HFFc6 (cell line): ENCODE data around the gene SLC7A4. TPM values are rescaled to one million over a fixed set of nuclear protein-coding genes. Genes with fewer than 3 reads are reported as not detected.

Source experiments
- DNase-seq: peaks from one replicate; pipeline ENCODE4 v3.0.0-alpha.2; 2018
- H3K27ac Mint-ChIP-seq: 2 replicates; pipeline ENCODE4 v1.8.0; 2020; ENCODE audit warnings: mild to moderate bottlenecking, mixed read lengths
- H3K27me3 Mint-ChIP-seq: 2 replicates; pipeline ENCODE4 v1.8.0; 2021; ENCODE audit warnings: mild to moderate bottlenecking, moderate library complexity, mixed read lengths; ENCODE audit not compliant: insufficient read depth
- H3K36me3 Mint-ChIP-seq: 2 replicates; pipeline ENCODE4 v1.8.0; 2021; ENCODE audit warnings: low read depth, mixed read lengths
- H3K4me1 Mint-ChIP-seq: 2 replicates; pipeline ENCODE4 v1.8.0; 2020; ENCODE audit warnings: low read depth, mixed read lengths
- H3K4me3 Mint-ChIP-seq: 2 replicates; pipeline ENCODE4 v1.8.0; 2020; ENCODE audit warnings: mild to moderate bottlenecking, moderate library complexity, mixed read lengths
- H3K9me3 Mint-ChIP-seq: 2 replicates; pipeline ENCODE4 v1.8.0; 2020; ENCODE audit warnings: mild to moderate bottlenecking, mixed read lengths
- total RNA-seq, 6 experiments: library from RNA; stranded (reverse); fragmentation: NEBNext Ultra II Directional; extraction: Animal tissue kit (Norgen Biotek cat#: 25700); gene quantifications; 2 replicates in 1 of 6; 3 replicates in 5 of 6; pipeline ENCODE4 v1.2.3, GENCODE V29; 2021
- TF ChIP-seq, protein P1 (sequence below): fragments of 200-600 bp; sonication (generic); IDR thresholded peaks from 2 replicates; pipeline ENCODE4 v1.5.0; 2021; ENCODE audit warnings: antibody characterized with exemption, mild to moderate bottlenecking

Gene SLC7A4
- total RNA-seq, 6 experiments from 2014 or later = 0.07 TPM; not detected in 5

DNA sequence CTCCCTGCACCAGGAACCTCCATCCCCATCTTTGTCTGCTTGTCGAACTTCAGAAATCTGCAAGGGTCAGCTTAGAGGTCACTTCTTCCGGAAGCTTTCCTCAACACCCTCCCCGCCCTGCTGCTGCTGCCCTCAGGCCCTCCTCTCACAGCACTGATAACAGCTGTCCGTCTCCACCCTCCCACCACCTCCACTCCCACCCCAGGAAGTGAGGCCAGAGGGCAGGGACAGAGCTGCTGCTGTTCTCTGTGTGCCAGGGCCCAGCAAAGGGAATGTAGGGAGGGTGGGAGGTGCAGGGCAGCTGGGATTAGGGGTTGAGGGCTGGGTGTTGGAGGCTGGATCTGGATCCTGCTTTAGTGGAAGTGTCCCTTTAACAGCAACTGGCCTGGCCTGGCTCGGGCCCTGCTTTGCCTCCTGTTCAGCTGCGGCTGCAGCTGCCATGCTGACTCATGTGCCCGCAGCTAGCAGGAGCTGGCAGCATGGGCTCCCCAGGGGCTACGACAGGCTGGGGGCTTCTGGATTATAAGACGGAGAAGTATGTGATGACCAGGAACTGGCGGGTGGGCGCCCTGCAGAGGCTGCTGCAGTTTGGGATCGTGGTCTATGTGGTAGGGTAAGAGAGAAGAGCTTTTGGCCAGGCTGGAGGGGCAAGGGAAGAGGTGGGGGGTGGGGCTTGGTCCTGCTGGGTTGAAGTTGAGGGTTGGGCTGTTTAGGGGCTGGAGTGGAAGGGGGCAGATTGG, 17.5 kb downstream of the SLC7A4 start, which contains the start of gene P2RX6:
Gene P2RX6 (plus strand): TSS at position 440 of the 740 bp plus-strand sequence. CDS start 10 bp downstream, at position 450.
- H3K27me3 Mint-ChIP-seq = peaks cover 7% of the 10 kb centered on the region
- DNase-seq = peak; percentile 47
- TF ChIP-seq, protein P1, sequence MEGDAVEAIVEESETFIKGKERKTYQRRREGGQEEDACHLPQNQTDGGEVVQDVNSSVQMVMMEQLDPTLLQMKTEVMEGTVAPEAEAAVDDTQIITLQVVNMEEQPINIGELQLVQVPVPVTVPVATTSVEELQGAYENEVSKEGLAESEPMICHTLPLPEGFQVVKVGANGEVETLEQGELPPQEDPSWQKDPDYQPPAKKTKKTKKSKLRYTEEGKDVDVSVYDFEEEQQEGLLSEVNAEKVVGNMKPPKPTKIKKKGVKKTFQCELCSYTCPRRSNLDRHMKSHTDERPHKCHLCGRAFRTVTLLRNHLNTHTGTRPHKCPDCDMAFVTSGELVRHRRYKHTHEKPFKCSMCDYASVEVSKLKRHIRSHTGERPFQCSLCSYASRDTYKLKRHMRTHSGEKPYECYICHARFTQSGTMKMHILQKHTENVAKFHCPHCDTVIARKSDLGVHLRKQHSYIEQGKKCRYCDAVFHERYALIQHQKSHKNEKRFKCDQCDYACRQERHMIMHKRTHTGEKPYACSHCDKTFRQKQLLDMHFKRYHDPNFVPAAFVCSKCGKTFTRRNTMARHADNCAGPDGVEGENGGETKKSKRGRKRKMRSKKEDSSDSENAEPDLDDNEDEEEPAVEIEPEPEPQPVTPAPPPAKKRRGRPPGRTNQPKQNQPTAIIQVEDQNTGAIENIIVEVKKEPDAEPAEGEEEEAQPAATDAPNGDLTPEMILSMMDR = no peak

DNA sequence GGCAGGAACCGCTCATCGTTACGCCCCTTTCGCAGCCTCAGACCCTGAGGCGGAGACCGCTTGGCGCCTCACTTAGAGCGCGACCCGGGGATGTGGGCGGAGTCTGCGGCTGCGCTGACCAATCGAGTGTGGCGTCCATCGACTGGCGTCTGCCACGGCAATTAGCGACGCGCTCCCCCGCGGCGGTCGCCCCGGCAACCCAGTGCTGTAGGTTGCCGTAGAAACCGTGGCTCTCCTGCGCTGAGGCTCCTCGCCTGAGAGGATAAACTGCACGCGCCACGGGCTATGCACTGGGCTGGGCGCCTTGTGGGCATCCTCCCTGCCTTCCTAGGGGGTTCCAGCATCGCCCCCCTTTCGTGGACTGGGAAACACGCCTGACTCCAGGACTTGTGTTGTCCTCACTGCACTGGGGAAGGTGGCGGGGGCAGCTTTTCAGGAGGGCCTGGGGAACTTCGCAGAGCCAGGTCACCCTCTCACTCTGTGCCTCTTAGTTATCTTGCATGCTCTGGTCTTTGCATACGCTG, 18.1 kb downstream of the SLC7A4 start:
- Mint-ChIP-seq H3K4me3 (peak overlapping the region; percentile 92), H3K36me3 (no peaks in the 10 kb centered on the region), H3K4me1 (peaks cover 28% of the 10 kb centered on the region), H3K27me3 (peaks cover 5% of the 10 kb centered on the region), H3K27ac (peak overlapping the region; percentile 95), H3K9me3 (no peaks in the 10 kb centered on the region)
- DNase-seq = peak; percentile 91
- TF ChIP-seq, protein P1 = no peak

More for the DNA sequence above, 17.5 kb downstream of the SLC7A4 start, which contains the start of gene P2RX6:
- Mint-ChIP-seq H3K4me1 (peaks cover 28% of the 10 kb centered on the region), H3K36me3 (no peaks in the 10 kb centered on the region), H3K27ac (peak within 1 kb of the TSS; percentile 95), H3K9me3 (no peaks in the 10 kb centered on the region), H3K4me3 (peak within 1 kb of the TSS; percentile 92)

DNA sequence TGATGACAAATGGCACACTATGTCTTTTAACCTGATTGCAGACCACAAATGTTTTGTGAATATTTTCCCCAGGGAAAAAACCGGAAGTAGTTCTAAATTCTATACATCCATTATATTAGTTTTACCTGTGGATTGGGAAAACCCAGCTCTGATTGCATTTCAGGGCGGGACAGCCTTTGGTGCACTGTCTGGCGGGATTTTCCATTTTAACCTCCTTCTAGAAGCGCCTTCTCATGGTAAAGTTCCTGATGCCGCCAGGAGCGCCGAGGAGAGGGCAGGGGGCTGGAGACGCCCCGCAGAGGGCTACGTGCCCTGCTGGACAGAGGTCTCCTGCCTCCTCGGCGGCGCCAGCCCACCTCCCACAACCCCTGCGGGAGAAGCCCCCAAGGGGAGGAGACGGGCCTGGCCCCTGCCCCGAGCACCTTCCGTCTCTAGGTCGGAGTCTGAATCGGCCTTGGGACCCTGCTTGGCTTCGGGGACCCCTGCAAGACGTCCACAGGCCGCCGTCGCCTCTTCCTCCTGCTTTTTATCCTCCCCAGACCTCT, 18.6 kb downstream of the SLC7A4 start:
- Mint-ChIP-seq H3K4me1 (peaks cover 28% of the 10 kb centered on the region), H3K27ac (peak overlapping the region; percentile 95), H3K9me3 (no peaks in the 10 kb centered on the region), H3K27me3 (no peaks in the 10 kb centered on the region; the same call in 1 of the 2 replicates), H3K36me3 (no peaks in the 10 kb centered on the region), H3K4me3 (peak overlapping the region; percentile 92)
- TF ChIP-seq, protein P1 = no peak
- DNase-seq = no peak

DNA sequence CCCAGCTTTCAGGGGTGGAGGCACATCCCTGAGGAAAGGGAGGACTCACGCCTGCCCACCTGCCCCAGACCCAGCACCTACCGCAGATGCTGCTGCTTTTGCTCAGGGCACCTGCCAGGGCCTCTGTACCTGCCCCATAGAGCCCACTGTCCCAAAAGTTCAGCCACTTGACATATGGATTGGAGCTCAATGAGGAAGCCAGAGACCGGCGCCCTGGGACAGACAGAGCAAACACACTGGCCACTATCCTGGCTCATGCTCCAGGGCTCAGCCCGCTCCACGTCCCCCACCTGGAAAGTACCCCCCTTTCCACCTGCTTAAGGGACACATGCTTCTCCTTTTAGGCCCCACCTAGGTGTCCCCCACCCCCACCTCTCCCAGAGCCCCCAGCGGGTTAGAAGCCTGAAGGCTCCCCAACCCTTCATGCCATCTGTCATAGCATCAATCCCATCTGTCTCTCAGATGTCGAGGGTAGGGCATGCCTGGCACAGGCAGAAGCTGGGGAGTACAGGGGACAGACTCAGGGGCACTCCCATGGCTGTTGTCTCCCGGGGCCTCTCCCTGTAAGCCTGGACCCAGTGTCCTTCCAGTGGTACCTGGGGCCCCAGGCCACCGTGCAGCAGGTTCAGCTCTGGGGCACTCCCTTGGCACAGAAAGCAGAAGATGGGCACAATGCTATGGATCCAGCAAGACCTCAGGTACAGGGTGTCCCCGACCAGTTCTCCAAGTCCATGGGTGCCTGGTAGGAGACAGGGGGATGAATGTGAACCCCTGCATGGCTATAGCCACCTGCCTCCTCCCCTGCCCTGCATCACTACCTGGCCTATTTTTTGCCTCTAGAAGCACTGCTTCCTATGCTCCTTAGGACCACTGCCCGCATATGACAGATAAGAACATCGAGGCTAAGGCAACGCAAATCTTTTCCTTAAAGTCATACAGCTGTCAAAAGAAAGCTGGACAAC, 19.6 kb downstream of the SLC7A4 start:
- DNase-seq = no peak
- peaks cover 28% of the 10 kb centered on the region for H3K4me1 Mint-ChIP-seq
- H3K4me3 Mint-ChIP-seq = peak overlapping the region; percentile 92; the same call in 1 of the 2 replicates
- H3K27me3 Mint-ChIP-seq = no peaks in the 10 kb centered on the region; the same call in 1 of the 2 replicates
- no peaks in the 10 kb centered on the region for H3K9me3 Mint-ChIP-seq
- TF ChIP-seq, protein P1 = no peak
- H3K27ac Mint-ChIP-seq = no peak overlapping the region
- no peaks in the 10 kb centered on the region for H3K36me3 Mint-ChIP-seq
